GM18870 (cell line): ENCODE results near the gene KRTAP19-1.
A peak's percentile ranks its signal among the peaks of the same experiment; 100 is the strongest.
"Not testable (repeated sequence)": the region's sequence is repeated elsewhere in the genome, so short reads cannot be mapped to it uniquely, and the experiment has no call there.

ENCODE experiments used
- ATAC-seq: cut with Tn5 transposase; IDR thresholded peaks from one replicate; pipeline ENCODE4 v1.9.1; 2021; ENCODE audit warnings: moderate library complexity; ENCODE audit not compliant: unreplicated experiment

KRTAP19-1 gene

DNA sequence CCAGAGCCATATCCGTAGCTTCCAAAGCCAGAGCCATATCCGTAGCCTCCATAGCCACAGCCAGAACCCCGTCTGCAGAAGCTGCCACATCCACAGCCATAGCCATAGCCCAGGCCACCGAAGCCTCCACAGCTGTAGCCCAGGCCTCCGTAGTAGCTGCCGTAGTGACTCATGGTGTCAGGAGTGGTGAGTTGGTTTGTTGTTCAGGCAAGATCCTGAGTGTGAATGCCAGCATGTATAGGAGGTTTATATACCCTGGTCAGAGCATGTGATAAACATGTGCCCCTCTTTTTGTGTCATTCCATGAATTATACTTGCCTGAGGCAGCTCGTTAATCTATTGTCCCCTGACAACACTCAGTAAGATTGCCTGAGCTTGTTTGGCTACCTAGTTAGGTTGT lies at the start of gene KRTAP19-1:
KRTAP19-1 (minus strand) TSS at position 223 of the 400 bp plus-strand sequence; CDS start at position 173, 50 bp downstream.
- ATAC-seq, result no peak

- no peak for ATAC-seq
Measured at GRCh38 chr21:30518876-30519275, 38.7 kb upstream of the KRTAP19-1 start.

- no peak for ATAC-seq
Measured at GRCh38 chr21:30515681-30516080, 35.5 kb upstream of the KRTAP19-1 start.

GRCh38 chr21:30505621-30506205 lies 25.5 kb upstream of the KRTAP19-1 start:
- ATAC-seq, result not testable (repeated sequence)

DNA sequence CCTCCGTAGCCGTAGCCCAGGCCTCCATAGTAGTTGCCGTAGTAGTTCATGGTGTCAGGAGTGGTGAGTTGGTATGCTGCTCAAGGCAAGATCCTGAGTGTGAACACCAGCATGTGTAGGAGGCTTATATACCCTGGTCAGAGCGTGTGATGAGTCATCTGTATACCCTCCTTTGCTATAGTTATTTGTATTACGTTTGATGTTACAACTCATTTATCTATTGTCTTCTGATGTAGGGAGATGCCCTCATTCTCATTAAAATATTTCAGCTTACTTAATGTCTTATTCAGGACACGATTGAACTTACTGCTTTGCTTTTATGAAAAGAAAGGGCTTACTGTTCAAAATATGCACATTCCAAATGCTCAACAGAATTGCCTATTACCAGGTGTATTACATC lies 21.9 kb upstream of the KRTAP19-1 start, which contains the start of gene KRTAP19-5:
KRTAP19-5 (minus strand) TSS at position 101 of the 400 bp plus-strand sequence; CDS start at position 50, 51 bp downstream.
- ATAC-seq, result no peak

GRCh38 chr21:30497065-30497464 lies 16.9 kb upstream of the KRTAP19-1 start, which contains the start of gene KRTAP19-4:
Gene KRTAP19-4, minus strand, starts transcription at chr21:30497165. Its CDS starts 55 bp downstream, at chr21:30497110.
- ATAC-seq, result no peak

DNA sequence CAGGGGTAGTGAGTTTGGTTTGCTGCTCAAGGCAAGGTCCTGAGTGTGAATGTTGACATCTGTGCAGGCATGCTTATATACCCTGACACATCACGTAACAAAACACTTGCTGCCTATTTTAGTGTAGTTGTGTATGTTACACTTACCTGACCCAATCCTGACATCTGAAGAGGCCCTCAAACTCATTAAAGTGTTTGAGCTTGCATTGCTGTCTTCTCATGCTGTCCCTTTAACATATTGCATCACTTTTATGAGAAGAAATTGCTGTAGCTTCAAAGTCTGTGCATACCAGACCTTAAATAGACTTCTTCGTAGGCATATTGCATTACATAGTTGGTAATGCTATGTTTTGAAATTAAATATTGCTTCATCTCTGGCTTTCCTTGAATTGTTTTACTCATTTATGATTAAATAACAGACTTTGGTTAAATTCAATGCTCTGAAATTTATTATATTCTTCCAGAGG lies 11.8 kb upstream of the KRTAP19-1 start, which contains the start of gene KRTAP19-3:
KRTAP19-3 (minus strand) TSS at position 51 of the 466 bp plus-strand sequence. CDS start 56 bp downstream, outside the sequence.
- ATAC-seq, result no peak

DNA sequence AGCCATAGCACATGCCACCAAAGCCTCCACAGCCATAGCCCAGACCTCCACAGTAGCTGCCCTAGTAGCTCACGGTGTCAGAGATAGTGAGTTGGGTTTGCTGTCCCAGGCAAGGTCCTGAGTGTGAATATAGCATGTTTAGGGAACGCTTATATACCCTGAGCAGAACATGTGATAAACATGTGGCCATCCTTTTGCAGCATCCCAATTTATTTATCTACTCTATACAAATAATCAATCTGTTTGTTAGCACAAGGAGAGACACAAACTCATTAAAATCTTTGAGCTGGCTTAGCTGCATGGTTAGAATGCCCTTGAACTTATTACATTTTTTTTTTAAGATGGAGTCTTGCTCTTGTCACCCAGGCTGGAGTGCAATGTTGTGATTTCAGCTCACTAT lies 7.2 kb upstream of the KRTAP19-1 start, which contains the start of gene KRTAP19-2:
KRTAP19-2 (minus strand) TSS at position 101 of the 400 bp plus-strand sequence; CDS start at position 13, 88 bp downstream.
- no peak for ATAC-seq

- no peak for ATAC-seq
Measured at GRCh38 chr21:30486180-30486579, 6.0 kb upstream of the KRTAP19-1 start.

DNA sequence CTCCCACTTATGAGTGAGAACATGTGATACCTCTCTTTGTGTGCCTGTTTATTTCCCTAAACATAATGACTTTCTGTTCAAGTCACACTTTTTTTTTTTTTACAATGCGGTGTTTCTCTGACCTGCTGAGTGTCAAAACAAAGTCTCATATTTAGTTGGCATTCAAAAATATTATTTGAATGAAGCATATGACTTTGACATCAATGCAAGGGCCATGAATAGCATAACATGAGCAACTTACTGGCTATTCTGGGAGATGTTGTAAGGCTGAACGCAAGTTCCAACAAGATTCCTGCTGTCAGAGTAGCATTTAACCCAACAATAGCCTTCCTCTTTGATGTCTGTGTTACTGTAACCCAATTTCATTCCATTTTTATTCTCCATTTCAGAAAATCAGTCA lies 2.0 kb upstream of the KRTAP19-1 start:
- ATAC-seq, result no peak

- ATAC-seq, result no peak
Measured at GRCh38 chr21:30479259-30479658, 908 bp downstream of the KRTAP19-1 start.

GRCh38 chr21:30478004-30478403 lies 2.2 kb downstream of the KRTAP19-1 start:
- ATAC-seq, result no peak

DNA sequence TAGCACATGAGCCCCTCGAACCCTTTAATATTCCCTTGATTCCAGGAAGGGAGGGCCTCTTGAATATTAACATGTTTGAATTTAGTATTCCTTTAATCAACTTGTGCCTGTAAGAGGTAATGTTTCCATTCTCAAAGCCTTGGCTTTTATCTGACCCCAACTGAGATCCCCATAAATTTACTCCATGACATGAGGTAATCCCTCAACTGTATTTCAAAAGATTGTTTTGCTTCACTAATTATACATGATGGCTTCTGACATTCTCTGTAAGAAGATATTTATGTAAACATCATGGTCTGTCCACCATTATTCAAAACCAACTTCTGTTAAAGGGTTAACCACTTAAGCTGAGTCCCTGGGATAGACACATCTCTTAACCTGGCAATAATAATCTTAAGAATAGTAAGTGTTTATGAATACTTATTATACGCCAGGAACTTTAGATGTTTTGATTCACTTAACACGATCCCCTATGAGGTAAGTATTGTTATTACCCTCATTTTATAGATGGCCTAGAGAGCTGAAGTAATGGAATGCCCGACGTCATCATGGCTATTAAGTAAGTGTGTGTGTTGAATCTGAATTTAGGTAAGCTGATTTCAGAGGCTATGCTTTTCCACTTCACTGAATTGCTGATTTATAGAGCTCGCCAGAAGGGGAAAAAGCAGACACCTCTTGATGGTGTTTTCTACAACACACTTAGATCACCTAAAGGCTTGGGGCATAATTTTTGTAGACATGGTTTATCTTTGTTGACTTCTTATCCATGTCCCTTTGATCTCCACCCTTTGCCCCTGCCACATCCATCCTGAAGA lies 11.1 kb downstream of the KRTAP19-1 start:
- ATAC-seq, result no peak

- peak; percentile 42 for ATAC-seq
Measured at GRCh38 chr21:30463713-30464112, 16.5 kb downstream of the KRTAP19-1 start.

DNA sequence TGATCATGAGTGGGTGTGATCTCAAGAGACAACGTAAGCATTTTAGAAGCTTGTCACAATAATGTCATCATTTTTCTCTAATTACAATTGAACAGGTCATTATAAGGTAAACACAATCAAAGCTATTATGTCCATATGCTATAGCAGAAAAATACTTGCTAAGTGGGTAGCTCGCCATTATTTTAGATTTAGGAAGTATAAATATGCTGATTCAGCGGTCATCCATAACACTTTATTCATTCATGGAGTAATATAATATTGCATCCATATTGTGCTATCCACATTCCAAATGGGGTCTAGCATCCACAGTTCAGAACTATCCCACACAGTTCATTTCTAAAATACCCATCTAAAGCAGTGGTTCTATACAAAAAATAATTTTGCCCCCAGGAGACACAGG lies 31.7 kb downstream of the KRTAP19-1 start:
- ATAC-seq, result no peak

- ATAC-seq, result no peak
Measured at GRCh38 chr21:30447056-30447455, 33.1 kb downstream of the KRTAP19-1 start.

GRCh38 chr21:30444204-30444603 lies 36.0 kb downstream of the KRTAP19-1 start:
- ATAC-seq, result no peak

DNA sequence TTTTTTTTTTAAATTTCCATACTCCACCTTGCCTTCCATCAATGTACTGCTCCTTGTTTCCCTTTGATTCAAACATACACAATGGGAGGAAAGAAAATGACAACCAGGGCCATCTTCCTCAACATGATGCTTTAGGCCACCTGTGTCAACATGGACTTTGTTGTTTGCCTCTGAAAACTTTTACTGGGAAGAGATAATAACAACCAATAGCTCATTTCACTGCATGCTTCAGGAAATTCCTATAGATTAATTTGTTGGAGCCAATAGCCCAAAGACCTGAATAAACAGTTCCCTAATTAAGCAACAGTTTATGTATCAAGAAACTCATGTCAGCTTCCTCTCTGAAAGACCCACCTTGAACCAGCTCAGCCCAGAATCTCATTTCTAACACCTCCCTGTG lies 36.9 kb downstream of the KRTAP19-1 start:
- no peak for ATAC-seq

DNA sequence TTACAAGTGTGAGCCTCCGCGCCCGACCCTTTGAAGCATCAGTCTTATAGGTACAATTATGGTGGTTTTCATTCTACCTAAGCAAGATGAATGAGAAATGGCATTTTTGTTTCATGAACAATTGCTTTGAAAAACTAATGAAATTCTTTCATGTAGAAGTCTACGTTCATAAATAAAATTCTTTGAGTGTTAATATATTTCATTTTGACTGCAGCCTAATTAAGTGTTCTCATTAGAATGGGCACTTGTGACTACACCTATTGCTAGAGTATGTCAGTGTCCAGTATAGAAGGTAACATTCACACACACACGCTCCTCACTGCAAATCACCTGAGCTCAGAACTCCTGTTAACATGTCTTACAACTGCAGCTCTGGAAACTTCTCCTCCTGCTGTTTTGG lies 40.2 kb downstream of the KRTAP19-1 start, which contains the start of gene KRTAP15-1:
KRTAP15-1 (plus strand) TSS at position 301 of the 400 bp plus-strand sequence; CDS start at position 354, 53 bp downstream.
- ATAC-seq, result no peak

DNA sequence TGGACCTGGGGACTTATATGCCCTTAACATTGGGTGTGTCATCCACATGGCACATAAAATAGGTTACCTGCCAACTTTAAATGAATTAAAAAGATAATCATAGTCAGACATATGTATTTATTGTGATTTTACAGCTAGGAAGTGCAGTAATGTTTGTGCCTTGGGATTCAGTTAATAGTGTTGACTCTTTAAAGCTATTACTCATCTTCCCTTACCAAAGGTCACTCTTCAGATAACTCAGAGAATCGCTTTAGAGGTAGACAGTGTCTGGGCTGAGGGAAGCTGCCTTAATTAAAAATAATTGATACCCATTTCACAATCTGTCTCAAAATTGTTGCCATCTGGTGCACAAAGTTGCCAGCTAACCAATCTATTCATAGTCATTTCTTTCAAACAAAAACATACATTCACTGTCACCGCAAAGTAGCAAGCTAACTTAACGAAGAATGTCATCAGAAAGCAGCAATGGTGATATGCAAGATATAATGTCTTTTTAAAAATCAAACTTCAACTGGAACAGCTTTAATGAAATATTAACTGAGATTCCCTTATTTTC lies 43.1 kb downstream of the KRTAP19-1 start:
- ATAC-seq, result no peak

DNA sequence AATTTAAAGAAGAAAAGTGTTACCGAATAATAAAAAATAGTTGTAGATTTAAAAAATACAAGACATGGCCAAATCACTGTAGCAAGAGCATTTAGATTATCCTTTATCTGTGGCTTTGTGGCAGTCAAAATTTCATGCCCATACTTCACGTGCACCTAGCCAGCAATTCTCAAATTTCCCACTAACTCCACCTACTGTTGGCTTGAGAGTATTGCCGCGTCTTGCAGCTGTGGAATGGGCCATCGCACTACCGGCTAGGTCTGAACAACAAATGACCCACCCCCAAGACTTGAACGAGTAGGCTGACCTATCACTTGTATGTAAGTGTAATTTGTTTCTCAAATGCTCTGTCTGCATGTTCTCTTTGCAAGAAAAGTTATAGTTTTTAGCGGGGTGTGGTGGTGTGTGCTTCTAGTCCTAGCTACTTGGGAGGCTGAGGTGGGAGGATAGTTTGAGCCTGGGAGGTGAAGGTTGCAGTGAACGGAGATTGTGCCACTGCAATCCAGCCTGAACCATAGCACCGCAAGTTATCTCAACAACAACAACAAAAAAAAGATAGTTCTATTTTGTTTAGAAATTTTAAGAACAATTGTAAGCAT lies 46.0 kb downstream of the KRTAP19-1 start:
- peak; percentile 65 for ATAC-seq
